NCI-H510A treated with DMSO at 0.1 percent for 48 hours (cell line): ENCODE measurements around the gene TOX4.
A peak's percentile ranks its signal among the peaks of the same experiment; 100 is the strongest.

Source experiments
- DNase-seq: peaks from one replicate; lab custom pipeline; 2025; lab: John Stamatoyannopoulos, UW

Gene TOX4

DNA sequence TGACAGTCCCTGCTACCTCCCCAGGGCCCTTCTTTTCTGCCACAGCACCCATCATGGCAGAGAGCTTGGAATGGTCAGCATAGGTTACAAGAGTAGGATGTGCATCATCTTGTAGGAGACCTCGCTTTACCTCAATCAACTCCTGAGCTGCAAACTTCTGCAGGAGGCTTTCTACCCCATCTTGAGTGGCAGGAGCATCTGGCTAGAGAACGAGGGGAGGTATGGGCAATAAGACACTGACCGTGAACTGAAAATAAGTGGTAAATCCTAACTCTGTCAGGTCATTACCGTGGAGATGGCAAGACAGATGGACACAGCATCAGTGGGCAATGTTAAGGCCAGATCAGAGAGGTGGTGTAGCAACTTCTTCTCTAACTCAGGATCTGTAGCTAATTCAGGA lies 26.4 kb downstream of the TOX4 start:
- no peak for DNase-seq

DNA sequence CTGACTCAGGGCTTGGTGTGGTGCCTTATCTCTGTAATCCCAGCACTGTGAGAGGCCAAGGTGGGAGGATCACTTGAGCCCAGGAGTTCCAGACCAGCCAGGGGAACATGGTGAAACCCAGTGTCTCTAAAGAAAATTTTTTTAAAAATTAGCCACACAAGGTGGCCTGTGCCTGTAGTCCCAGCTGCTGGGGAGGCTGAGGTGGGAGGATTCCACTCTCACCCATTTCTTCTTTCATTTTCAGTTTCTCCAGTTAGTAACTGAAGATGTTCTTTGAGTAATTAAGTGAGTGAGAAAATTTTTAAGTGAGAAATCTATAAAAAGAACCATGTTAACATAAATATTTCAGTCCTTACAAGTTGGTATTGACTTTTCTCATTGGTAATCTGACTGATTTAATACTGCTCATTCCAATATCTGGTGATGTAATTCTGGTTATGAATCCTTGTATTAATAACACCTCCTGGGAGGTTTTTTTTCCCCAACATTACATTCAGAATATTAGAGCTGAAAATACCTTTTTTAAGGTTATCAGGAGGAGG lies 28.1 kb downstream of the TOX4 start:
- DNase-seq = no peak

DNA sequence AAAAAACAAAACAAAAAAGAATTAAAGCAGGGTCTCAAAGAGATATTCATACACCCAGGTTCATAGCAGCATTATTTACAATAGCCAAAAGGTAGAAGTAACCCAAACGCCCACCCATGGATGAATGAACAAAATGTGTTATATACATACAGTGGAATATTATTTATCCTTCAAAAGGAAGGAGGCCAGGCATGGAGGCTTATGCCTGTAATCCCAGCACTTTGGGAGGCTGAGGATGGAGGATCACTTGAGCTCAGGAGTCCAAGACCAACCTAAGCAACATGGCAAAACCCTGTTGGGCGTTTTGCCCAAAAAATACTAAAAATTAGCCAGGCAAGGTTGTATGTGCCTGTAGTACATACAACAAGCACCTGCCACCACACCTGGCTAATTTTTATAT lies 29.6 kb downstream of the TOX4 start:
- DNase-seq = no peak

DNA sequence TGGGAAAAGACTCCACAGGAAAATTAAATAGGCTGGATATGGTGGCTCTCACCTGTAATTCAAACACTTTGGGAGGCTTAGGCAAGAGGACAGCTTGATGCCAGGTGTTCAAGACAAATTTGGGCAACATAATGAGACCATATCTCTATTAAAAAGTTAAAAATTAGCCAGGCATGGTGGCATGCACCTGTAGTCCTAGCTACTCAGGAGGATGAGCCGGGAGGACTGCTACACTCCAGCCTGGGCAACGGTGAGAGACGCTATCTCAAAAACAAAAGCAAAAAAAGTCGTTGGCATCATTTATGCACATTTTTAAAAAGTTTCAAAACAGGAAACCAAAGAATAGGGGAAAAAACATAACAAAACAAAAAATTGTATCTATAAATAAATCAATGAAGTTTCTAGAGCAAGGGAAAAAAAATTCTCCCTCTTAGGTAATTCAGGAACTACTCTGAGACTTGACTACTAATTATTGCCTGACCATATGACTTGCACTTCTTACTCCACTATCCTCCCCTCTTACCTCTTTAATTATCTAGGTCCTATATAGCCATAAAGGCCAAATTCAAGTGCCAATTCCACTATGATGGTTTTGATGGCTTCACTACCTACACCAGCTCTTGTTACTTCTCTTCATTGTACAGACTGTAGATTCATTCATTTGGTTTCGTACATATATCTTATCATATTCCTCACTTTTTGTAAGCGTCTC lies 32.6 kb downstream of the TOX4 start:
- no peak for DNase-seq

DNA sequence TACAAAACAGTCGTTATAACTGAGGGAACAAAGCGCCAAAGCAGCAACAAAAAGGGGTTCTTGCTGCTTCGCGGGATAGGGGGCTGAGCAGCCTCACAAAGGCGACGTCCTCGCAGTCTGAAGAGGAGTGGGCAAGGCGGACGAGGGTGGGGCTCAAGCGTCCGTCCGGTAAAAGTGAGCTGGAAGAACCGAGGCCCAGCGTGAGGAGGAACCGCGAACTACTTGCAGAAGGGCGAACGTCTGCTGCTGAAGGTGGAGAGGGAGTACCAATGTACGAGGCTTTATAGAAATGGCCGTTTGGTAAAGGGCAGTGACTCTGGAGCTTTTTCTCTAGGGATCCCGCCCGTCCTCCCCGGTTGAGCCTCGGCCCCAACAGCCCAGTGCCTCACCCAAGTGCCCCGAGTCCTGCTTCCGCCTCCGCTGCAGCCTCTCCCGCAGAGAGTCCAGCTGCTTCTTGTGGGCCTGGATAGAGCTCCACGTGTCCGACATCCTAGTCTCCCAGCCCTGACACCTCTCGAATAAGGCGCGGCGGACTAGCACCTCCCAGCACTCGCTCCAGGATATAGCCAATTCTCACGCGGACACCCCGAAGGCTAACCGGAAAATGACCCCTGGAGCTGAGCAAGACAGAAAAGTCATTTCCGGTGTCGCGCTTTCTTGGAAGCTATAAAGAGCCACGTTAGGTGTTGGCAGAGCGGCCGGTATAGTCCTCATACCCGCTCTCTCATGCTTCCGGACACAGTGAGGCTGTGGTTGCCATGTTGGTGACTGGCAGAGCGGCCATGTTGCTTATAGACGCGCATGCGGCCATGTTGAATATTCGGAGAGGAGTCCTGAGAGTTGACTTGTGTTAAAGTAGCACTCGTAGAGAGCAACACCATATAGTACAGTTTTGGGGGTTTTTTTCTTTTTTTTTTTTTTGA lies 34.0 kb downstream of the TOX4 start, which contains the start of gene METTL3:
Gene METTL3, minus strand, starts transcription at position 606 of the 923 bp plus-strand sequence. Its CDS starts 117 bp downstream, at position 489.
- DNase-seq = peak; percentile 98

DNA sequence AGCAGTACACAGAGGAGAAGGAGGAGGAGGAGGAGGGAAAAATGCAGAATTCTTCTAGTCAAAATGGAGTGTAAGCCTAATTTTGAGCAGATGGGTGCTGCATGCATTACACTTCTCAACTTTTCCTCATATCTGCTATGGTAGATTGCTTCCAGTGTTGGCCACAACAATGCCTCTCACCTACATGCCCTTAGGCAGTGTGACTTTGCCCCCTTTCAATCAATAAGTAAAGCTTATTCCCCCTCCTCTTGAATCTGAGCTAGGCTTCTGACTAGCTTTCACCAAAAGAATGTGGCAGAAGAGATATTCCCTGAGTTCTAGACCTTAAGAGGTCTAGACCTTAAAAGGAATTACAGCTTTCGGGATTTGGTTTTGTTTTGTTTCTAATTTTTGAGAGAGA lies 37.3 kb downstream of the TOX4 start:
- no peak for DNase-seq

DNA sequence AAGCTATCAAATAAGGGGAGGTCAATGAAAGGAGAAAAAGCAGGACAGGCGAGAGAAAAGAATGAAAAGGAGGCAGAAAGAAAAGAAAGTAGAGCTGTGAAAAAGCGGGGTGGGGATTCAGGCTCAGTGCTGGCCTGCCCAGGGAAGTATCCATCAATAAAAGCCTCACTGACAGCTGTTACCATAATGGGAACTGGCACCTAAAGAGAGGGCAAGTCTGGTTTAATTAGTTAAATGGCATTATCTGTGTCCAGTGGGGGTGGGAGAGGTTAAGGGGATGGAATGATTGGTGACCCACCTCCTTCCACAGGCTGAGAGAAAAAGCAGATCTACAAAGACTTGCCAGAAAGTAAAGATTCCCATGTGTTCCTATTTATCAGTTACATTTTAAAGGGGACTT lies 41.7 kb downstream of the TOX4 start:
- no peak for DNase-seq

DNA sequence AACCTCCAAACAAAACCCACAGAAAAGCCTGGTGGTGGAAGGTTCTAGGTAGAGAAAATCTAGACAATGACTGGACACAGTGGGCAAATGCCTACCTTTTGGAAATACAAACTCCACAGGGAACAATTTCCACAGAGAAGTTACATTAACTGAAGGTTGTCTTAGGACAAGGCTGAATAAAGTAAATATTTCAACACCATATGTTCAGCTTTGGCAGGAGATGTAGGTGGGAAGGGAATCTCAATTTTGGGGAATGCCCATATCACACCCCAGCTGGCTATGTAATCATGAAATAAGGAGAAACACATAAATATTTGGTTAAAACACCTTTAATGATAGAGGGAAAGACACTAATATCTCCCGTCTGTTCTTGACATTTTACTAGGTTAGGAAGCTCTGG lies 43.8 kb downstream of the TOX4 start:
- DNase-seq = no peak

DNA sequence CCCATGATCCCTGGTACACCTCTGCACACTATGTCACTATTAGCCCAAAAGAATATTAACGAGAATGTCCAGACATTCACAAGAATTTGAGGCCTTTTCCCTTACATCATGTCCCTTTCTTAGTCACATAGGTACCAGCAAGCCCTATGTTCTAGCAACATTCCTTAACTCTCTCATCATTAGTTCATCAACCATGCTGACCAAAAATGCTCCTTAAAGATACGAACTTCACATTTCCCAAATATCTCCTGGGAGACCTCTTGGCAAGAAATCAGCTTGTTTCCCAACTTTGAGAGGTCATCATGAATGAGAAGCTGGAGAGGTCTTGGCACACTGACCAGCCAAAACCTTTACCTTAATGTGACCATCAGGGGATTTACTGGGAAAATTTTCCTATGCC lies 44.5 kb downstream of the TOX4 start:
- DNase-seq = no peak

DNA sequence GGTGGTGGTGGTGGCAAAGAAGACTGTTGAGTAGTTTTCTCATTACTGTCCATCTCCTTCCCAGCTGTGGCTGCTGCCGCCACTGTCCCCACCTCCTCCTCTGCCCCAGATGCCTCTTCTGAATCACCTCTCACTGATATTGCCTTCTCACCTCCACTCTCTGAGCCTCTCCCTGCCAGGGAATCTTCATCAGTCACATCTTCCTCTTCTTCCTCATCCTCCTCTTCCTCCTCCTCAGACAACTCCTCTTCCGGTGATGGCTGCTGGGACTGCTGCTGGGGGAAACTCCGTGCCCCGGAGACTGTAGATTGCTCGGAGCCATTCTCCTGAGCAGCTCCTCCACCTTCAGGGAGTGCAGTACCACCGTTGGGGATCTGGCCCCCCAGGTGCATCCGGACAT lies 46.2 kb downstream of the TOX4 start:
- no peak for DNase-seq

DNA sequence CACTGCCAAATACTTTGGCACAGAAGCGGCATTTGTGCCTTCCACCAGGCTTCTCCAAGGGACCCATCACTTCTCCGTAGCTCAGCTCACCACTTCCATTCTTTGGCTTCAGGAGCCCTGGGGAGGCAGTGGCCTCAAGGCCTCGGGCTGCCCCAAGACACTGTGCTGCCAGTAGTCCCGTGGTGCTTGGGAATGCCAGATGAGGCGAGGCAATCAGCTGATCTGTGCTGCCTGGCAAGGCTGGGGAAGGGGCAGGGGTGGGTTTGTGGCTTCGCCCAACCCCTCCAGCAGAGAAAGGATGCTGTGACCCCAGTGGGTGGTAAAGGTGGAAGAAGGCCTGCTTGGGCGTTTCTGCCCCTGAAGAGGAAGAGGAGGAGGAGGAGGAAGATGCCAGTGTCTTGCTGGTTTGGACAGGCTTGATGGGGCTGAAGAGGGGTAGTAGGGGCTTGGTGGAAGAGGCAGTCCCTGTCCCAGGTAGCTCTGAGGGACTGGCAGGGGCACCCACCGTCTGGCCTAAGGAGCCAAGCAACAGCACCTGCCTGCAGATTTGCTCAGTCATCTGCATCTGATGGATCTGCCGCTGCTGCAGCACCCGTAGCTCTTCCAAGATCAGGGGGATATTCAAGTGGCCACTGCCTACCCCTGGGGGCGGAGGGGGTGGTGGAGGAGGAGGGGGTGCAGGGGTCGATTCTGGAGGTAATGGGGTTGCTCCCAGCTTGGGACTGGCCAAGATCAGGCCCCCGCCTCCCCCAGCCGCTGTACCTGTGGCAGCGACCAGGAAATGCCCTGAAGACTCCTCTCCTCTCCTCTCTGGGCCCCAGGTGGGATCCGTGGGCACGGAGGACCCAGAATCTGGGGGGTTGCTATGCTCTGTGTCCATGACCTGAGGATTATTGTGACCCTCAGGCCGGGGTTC lies 47.8 kb downstream of the TOX4 start:
- no peak for DNase-seq

DNA sequence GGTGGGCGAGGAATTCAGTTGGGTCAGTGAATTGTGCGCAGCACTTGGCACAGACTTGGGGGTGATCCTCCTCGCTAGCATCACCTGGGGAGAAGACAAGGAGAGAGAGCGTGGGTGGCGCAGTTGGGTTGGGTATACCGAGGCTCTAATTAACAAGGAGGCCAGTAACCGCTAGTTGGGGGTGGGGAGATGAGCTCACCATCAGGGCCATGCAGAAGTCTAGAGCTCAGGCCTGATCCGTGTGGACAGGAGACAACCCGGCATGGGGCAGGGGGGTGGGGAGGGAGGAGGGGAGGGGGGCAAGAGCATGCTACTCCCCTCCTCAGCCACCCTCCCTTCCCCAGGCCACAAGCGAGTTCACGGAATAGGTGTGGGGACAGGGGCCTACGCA lies 48.6 kb downstream of the TOX4 start:
- DNase-seq = peak; percentile 14

DNA sequence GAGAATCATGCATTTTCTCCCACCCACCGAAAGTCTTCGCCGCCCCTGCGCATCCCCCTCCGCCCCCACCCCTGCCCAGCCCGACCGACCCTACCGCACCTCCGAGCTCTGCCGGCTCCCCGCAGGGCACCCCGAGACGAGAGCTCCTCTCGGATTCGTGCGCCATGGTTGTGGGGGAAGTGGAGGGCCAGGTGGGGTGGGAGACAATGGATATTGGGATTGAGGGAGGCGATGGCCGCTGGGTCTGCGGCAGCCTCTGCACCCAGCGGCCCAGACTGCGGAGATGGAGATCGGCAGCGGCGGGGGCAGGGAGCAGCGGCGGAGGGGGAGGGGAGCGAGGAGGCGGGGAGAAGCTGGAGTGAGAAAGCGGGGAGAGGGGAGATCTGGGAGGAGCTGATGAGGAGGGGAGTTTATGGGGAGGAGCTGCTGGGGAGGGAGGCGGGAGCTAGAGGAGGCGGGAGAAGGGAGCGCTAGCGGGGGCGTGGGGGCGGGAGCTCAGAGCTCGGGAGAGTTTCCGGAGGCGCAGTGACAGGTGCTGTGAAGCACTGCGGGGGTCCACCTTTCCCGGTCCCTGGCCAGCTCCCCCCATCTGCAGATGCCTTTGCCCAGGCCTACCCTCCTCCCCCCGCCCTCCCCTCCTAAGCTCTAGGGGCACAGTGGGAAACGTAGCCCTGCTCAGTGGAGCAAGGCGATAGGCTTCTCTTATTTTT lies 49.1 kb downstream of the TOX4 start, which contains the start of gene SALL2:
Gene SALL2, minus strand, starts transcription at position 385 of the 710 bp plus-strand sequence. Its CDS starts 219 bp downstream, at position 166.
- DNase-seq = peak; percentile 88

DNA sequence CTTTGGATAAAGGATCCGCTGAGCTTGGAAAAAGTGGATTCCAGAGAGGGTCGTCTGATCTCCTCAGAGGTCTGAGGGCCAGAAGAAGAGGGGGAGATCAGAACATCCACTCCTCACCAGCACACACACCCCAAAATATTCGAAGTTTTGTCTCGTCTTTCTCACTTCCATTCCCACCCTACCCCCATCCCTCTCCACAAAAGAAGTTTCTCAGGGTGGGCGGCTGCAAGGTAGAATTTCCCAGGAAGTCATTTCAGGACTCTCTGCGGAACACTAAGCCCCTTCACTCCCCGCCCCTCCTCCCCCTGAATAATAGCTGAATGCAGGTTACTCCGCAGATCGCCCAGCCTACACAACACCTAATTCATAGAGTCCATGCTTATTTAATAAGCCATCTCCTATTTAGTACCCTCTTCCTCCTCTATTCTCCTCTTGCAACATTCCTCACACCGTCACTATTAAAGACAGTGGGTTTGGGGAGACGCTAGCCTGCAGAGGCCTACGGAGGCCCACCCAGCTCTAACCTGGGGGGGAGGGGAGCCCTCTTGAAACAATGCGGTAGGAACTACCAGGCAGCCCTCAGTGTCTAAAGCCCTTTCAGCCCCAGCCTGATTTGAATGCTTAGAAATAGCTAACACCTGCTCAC lies 49.8 kb downstream of the TOX4 start:
- DNase-seq = peak; percentile 43

DNA sequence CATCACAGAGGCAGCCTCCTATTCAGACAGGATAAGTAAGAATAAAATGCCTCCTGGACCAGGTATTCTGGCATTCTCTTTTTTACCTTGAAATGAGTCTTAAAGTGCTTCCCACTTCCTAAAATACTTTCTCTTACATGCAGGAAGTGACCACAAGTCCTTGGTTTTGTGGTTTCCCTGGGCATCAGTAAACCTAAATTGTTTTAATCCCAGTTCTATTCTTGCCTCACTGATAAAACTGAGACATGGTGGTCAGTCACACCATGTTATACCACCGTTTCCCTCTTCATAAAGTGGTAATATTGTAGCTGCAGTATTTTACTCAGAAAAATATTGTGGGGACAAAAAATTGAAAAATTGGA lies 50.3 kb downstream of the TOX4 start:
- no peak for DNase-seq

DNA sequence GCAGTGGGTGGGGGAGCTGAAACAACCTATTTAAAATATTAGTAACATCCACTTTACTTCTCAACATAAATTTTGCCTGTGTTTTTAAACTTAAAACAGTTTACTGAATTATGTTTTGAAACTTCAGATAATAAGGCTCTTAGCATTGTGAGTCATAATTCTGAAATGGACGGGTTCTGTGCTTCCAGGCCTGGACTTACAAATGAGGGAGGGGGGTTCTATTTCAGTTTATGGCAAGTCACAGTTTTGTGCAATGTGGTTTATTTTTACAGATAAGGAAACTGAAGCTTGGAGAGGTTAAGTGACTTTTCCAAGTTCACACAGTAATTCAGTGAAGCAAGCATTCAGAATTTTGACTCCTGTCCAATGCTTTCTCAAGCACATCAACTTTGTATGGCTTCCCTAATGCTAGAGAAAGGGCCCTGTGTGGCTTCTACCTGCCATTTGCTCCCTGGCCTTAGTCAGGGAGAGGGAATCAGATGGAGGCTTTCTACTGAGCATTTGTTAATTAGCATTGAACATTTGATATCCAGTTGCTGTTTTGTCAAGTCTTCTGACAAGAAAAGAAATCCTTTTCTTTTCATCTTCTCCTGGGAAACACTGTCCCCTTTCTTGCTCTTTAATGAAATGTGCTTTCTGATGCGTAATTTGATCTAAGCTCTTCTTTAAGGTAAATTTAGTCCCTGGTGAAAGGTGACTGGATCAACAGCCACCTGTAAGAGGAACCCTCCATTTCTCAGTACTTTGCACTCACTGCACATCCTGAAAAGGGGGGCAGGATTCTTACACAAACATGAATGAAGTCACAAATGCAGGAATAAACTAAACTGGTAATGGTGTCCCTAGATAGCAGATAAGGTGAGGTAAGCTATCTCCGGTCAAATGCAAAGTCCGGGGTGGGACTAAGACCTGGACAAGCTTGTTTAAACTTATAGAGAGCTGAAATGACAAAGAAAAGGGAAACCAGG lies 51.7 kb downstream of the TOX4 start:
- DNase-seq = peak; percentile 56

DNA sequence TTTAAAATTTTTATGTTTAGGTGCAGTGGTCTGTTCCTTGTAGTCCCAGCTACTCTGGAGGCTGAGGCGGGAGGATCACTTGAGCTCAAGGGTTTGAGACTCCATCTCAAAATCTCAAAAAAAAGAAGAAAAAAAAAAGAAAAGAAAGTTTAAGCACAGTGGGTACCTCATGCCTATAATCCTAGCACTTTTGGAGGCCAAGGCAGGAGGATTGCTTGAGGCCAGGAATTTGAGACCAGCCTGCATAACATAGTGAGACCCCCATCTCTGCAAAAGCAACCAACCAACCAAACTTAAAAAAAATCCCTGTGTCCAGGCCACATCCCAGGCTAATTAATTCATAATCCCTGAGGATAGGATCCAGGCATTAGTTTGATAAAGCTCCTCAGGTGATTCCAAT lies 52.5 kb downstream of the TOX4 start:
- no peak for DNase-seq

DNA sequence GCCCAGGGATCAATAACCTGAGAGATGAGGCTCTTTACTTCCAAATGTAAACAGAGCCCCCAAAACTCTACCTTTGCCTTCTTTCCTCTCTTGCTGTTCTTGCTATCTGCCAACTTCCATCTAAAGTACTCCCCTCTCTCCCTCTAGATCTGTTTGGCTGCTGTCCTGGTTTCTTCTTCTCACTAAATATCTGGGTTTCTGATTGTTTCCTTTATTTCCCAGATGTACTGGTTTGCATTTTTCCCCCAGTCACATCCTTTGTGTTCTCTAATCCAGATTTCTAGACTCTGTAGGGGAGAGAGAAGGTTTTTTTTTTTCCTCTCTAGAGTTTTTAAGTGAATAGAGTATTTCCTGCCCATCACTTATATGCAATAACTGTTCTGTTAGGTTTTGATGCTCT lies 56.3 kb downstream of the TOX4 start:
- no peak for DNase-seq

DNA sequence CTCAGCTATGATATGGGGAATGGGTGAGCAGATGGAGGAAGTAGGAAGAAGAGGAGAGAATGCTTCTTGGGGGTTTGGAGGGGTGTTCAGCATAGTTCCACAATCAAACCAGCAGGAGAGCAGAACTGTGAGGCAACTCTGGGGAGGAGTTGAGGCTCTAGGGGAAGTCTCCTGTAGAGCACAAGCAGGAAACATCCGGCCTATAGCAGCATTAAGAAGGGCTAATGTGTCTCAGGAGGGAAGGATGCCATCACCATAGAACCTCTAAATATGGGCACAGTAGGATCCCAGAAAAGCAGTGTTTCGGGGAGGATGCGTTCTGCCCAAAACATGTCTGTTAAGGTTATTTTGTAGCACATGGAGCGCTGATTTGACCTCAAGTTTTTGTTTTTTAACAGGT lies 57.6 kb downstream of the TOX4 start:
- DNase-seq = no peak
